IgD-negative memory B cell (primary cell): ENCODE results near the gene CERS2. TPM values are rescaled to one million over a fixed set of nuclear protein-coding genes. Genes with fewer than 3 reads are reported as not detected.

Source experiments
- H3K27ac Mint-ChIP-seq, 3 donors: one replicate each; pipeline ENCODE4 v1.8.0; 2020 to 2022; ENCODE audit warnings: mild to moderate bottlenecking in 3 of 3, mixed read lengths in 3 of 3, moderate library complexity in 1 of 3
- H3K27me3 Mint-ChIP-seq: one replicate; pipeline ENCODE4 v1.8.0; 2021; ENCODE audit warnings: mixed read lengths
- H3K36me3 Mint-ChIP-seq: one replicate; pipeline ENCODE4 v1.8.0; 2020; ENCODE audit warnings: mild to moderate bottlenecking, mixed read lengths
- H3K4me1 Mint-ChIP-seq, 3 donors: one replicate each; pipeline ENCODE4 v1.8.0; 2020 to 2022; ENCODE audit warnings: mixed read lengths in 3 of 3, mild to moderate bottlenecking in 1 of 3
- H3K4me3 Mint-ChIP-seq, 4 donors: one replicate each; pipeline ENCODE4 v1.8.0; 2020 to 2022; ENCODE audit warnings: mild to moderate bottlenecking in 4 of 4, mixed read lengths in 4 of 4, moderate library complexity in 3 of 4
- H3K9me3 Mint-ChIP-seq, 3 donors: one replicate each; pipeline ENCODE4 v1.8.0; 2020 to 2021; ENCODE audit warnings: mixed read lengths in 3 of 3, mild to moderate bottlenecking in 1 of 3
- polyA plus RNA-seq: library from polyadenylated mRNA; unstranded; fragments of 300-500 nt; fragmentation: Illumina TruSeq; gene quantifications from one replicate; pipeline ENCODE4 v1.2.3, GENCODE V29; 2021

Gene CERS2, protein sequence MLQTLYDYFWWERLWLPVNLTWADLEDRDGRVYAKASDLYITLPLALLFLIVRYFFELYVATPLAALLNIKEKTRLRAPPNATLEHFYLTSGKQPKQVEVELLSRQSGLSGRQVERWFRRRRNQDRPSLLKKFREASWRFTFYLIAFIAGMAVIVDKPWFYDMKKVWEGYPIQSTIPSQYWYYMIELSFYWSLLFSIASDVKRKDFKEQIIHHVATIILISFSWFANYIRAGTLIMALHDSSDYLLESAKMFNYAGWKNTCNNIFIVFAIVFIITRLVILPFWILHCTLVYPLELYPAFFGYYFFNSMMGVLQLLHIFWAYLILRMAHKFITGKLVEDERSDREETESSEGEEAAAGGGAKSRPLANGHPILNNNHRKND
- polyA plus RNA-seq, result 110 TPM

DNA sequence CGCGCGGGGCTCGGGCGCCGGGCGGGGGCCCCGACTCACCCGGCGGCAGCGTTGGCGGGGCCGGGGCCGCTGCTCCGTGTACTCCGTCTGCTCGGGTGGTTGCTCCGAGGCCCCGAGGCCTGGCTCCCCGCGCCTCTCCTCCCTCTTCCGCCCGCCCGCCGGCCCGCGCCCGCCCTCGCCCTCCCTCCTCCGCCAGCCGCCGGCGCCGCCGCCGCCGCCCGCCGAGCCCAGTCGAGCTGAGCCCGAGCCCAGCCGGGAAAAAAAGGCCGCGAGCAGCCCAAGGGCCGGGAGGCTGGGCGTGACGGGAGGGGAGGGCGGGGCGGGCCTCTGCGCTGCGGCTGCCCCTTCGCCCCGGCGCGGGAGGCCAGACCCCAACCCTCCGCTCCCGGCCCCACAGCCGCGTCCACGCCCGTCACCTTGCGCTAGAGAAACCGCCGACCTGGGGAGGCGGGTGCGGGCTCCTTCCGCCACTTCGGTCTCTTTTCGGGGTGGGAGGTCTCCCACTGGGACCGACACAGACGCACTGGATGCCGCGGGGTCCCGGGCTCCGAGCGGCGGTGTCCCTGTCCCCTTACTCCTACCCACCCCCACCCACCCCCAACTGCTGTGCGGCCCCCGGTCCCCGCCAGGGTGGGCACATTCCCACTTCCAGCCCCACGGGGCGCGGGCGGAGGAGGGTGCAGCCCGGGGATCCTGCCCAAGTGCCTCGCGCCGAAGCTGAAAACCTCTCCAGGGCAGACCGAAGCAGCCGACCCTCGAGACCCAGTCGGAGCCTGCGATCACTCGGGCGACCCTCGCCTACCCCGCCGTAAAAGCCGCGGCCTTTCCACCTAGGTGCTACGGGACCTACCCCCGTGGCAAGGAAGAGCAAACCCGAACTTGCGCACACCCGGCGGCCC, at the start of gene CERS2:
TSS of gene CERS2 (minus strand) at position 256 of the 899 bp plus-strand sequence. CDS start 5,745 bp downstream, outside the sequence.
- Mint-ChIP-seq H3K9me3 (no peaks in the 10 kb centered on the region), H3K27me3 (no peaks in the 10 kb centered on the region), H3K4me1 (peaks cover 38 to 50% (median 41%) of the 10 kb centered on the region in 3 donors), H3K4me3 (peak within 1 kb of the TSS; percentile 82 to 95 (median 87)), H3K36me3 (no peaks in the 10 kb centered on the region), H3K27ac (peak within 1 kb of the TSS; percentile 71 to 94 (median 92))

DNA sequence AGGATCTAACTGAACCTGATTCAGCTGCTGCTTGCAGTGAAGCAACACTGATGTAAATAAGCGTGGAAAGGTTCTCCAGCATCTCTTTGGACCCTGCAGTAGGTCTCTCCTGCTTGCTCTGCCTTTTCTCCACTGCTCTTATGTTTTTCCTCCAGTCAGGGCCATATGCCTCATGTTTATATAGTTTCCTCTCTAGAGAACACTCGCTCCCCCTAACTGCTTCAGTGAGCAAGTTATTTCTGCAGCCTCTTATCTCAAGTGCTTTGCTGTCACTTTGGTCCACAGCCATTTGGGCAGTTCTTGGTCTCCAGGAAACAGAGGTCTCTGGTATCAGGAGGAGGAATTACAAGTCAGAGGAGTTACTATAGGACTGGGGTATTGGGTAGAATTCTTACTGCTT, 38.9 kb upstream of the CERS2 start:
- H3K4me3 Mint-ChIP-seq, result peak overlapping the region in 1 of 4 donors; percentile 10
- no peaks in the 10 kb centered on the region for H3K36me3 Mint-ChIP-seq
- peak overlapping the region in 1 of 3 donors; percentile 25 for H3K27ac Mint-ChIP-seq
- H3K9me3 Mint-ChIP-seq, result no peaks in the 10 kb centered on the region
- no peaks in the 10 kb centered on the region for H3K27me3 Mint-ChIP-seq
- H3K4me1 Mint-ChIP-seq, result peaks cover 14 to 18% (median 15%) of the 10 kb centered on the region in 3 donors

DNA sequence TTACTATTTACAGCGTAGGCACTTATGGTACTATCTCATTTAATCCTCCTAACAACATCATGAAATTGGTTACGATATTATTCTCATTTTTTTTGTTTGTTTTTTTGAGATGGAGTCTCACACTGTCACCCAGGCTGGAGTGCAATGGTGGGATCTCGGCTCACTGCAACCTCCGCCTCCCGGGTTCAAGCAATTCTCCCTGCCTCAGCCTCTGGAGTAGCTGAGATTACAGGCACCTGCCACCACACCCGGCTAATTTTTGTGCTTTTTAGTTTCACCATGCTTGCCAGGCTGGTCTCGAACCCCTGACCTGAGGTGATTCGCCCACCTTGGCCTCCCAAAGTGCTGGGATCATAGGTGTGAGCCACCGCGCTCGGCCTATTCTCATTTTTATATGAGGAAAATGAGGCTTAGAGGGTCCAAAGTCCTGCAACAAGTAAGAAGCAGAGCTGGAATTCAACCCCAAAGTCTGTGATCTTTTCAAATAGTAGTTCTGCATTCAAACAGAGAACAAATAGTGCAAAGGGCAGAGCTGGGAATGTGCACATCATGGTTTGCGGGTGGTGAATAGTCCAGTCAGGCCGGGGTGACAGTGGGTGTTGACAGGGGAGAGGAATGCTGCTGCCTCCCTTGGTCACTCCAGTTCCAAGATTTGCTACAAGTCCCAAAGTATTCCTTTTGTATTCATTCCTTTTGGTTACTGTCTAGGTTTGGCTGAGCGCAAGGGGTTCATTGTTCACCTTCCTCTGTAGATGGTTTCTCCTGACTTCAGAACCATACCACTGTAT, 38.2 kb upstream of the CERS2 start:
- no peaks in the 10 kb centered on the region for H3K27me3 Mint-ChIP-seq
- peak overlapping the region in 1 of 3 donors; percentile 25 for H3K27ac Mint-ChIP-seq
- H3K36me3 Mint-ChIP-seq, result no peaks in the 10 kb centered on the region
- no peaks in the 10 kb centered on the region for H3K9me3 Mint-ChIP-seq
- peak overlapping the region in 1 of 4 donors; percentile 10 for H3K4me3 Mint-ChIP-seq
- peaks cover 15 to 23% (median 18%) of the 10 kb centered on the region in 3 donors for H3K4me1 Mint-ChIP-seq

DNA sequence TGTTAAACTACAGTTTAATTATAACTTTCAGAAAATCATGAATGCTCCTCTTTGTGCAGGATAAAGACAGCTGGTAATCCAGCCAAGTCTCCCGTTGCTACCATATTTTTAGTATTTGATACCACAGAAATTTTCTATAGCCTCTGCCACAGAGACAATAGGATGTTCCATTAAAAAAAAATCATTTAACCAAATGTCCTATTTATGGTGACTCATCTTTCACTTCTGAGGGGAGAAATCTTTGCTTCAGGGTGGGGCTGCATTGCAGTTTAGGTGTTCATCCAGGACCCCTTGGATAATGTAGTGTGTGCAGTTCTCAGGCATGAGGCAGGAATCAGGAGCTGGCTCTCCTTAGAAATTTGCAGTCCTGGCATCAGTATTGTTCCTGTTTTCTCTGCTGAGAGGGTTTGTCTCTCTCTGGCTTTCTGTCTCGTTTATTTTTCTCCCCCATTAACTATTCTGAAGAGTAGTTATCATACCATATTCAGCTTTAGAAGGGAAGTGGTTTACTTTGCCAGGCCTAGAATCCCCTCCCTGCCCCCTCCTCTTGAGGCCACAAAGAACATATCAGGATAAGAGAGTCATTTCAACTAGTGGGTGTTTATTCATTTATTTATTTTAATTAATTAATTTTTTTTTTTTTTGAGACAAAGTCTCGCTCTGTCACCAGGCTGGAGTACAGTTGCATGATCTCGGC, 36.7 kb upstream of the CERS2 start:
- Mint-ChIP-seq H3K4me3 (no peak overlapping the region), H3K9me3 (no peaks in the 10 kb centered on the region), H3K4me1 (peaks cover 29 to 35% (median 32%) of the 10 kb centered on the region in 3 donors), H3K36me3 (no peaks in the 10 kb centered on the region), H3K27me3 (no peaks in the 10 kb centered on the region), H3K27ac (peak overlapping the region in 2 of 3 donors; percentile 31 to 89)

DNA sequence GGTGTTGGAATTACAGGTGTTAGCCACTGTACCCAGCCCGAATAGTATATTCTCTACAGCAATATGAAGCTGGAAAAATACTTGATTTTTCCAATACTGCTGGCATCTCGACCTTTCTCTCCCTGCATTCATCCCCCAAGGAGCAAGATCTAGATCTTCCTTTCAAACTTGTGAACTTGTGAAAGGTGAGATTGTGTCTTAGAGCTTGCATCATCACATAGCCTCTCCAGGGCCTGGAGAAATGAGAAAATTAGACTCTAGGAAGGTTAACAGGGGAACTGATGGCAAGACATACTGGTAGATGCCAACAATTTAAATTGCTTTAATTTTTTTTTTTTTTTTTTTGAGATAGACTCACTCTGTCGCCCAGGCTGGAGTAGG, 35.7 kb upstream of the CERS2 start:
- peaks cover 38 to 42% (median 40%) of the 10 kb centered on the region in 3 donors for H3K4me1 Mint-ChIP-seq
- H3K27me3 Mint-ChIP-seq, result no peaks in the 10 kb centered on the region
- no peak overlapping the region for H3K27ac Mint-ChIP-seq
- H3K4me3 Mint-ChIP-seq, result peak overlapping the region in 3 of 4 donors; percentile 4 to 67 (median 22)
- no peaks in the 10 kb centered on the region for H3K9me3 Mint-ChIP-seq
- H3K36me3 Mint-ChIP-seq, result no peaks in the 10 kb centered on the region

DNA sequence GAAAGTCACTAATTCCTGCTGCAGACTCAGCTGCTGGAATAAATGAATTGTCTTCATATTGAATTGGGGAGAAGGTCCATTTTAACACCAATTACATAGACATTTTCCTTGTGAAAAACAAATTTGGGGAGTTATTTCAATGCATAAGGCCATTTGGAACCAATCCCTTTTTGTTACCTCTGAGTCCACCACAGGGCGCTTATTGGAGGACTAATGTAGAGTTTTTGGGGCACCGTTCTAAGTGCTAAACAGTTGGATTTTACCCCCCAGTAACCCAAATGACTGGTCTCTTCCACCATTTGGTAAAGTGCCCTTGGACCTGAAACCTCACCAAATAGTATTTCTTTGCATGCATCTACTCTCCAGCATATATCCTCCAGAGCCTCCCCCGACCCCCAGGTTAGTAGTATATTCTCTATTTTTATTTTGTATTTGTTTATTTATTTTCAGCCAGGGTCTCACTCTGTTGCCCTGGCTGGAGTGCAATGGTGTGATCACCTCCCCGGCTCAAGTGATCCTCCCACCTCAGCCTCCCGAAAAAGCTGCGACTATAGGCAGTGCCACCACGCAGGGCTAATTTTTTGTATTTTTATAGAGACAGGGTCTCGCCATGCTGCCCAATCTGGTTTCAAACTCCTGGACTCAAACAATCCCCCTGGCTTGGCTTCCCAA, 35.2 kb upstream of the CERS2 start:
- Mint-ChIP-seq H3K4me1 (peaks cover 40 to 42% (median 40%) of the 10 kb centered on the region in 3 donors), H3K36me3 (no peaks in the 10 kb centered on the region), H3K27ac (peak overlapping the region in 2 of 3 donors; percentile 86 to 98), H3K27me3 (no peaks in the 10 kb centered on the region), H3K9me3 (no peaks in the 10 kb centered on the region), H3K4me3 (peak overlapping the region; percentile 37 to 96 (median 91))

DNA sequence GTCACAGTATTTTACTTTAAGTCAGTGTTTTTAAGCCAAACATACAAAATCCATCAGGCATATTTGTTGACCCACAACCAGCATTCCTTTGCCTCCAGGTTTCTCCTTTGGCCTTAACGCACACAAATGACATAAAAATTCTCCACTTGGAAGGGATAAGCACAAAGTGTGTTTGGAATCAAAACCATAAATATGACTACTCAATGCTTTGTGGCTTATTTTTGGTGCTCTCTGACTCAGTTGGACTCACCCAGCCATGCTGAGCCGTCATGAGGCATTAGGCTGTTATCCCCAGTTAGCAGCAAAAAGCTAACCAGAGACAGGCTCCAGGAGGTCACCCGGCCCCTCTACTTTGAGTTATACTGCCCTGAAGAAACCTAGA, 34.6 kb upstream of the CERS2 start:
- H3K27me3 Mint-ChIP-seq, result no peaks in the 10 kb centered on the region
- no peaks in the 10 kb centered on the region for H3K9me3 Mint-ChIP-seq
- no peaks in the 10 kb centered on the region for H3K36me3 Mint-ChIP-seq
- peak overlapping the region; percentile 86 to 99 (median 98) for H3K27ac Mint-ChIP-seq
- H3K4me1 Mint-ChIP-seq, result peaks cover 40 to 42% (median 42%) of the 10 kb centered on the region in 3 donors
- peak overlapping the region; percentile 87 to 97 (median 96) for H3K4me3 Mint-ChIP-seq

DNA sequence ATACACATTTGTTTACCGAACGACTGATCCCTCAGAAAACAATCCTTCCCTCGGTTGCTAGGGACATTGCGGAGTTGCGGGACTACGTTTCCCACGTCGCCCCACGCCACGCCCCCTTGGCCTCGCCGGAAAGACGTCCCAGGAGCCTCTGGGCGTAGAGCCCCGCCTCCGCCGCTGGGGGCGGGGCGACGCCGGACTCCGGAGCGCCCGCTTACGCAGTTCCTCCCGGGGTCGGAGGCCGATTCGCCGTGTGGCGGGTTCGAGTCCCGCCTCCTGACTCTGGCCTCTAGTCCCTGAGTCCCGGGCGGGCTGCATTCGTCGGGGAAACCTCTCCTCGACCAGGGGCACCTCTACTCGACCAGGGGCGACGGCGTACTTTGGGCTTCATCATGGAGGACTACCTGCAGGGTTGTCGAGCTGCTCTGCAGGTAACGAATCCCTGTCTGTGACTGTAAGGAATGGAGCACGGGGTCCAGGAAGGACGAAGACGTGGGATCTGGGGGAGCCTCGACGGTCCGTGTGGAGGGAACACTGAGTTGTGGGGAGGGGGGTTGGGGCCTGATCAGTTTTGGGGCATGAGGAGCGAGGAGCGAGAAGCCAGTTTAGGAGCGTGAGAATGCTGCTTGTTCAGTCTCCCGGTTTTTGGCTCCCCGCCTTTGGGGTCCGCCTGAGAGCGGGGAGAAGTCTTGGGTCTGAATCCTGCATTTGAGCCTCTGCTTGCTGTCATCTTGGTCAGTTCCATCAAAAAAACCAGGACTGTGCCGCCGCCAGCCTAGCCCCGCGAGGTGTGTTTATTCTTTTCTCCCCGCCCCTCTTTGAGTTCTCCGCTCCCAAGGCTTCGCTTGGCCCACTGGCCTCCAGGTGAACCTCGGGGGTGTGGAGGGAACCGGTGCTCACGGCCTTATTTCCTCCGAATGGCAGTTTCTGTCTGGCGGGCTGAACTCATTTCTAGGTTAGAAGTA, 33.9 kb upstream of the CERS2 start, which contains the start of gene PRUNE1:
TSS of gene PRUNE1 (plus strand) at position 206 of the 962 bp plus-strand sequence. CDS start at position 390, 184 bp downstream.
- no peaks in the 10 kb centered on the region for H3K27me3 Mint-ChIP-seq
- peak within 1 kb of the TSS; percentile 86 to 99 (median 98) for H3K27ac Mint-ChIP-seq
- H3K36me3 Mint-ChIP-seq, result no peaks in the 10 kb centered on the region
- no peaks in the 10 kb centered on the region for H3K9me3 Mint-ChIP-seq
- H3K4me1 Mint-ChIP-seq, result peaks cover 41 to 46% (median 42%) of the 10 kb centered on the region in 3 donors
- peak within 1 kb of the TSS; percentile 87 to 97 (median 96) for H3K4me3 Mint-ChIP-seq

DNA sequence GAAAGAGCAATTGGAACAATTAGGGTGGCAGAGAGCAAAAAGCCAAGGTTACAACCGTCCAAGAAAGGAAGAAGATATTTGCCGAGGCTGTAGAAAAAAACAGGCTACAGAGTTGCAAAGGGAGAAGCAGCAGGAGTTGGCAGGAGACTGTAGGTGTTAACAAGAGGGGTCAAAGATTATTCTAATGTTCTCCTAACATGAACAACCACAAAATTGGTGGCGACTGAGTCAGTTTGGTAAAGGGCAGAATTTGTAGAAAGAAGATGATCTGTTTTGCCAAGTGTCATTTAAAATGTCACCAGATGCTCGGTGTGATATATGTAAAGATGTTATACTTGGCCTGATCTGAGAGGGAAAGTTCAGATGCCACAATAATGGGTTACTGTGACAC, 33.2 kb upstream of the CERS2 start:
- Mint-ChIP-seq H3K9me3 (no peaks in the 10 kb centered on the region), H3K4me1 (peaks cover 42 to 51% (median 43%) of the 10 kb centered on the region in 3 donors), H3K4me3 (peak overlapping the region; percentile 87 to 97 (median 96)), H3K27ac (peak overlapping the region; percentile 86 to 99 (median 98)), H3K36me3 (no peaks in the 10 kb centered on the region), H3K27me3 (no peaks in the 10 kb centered on the region)

DNA sequence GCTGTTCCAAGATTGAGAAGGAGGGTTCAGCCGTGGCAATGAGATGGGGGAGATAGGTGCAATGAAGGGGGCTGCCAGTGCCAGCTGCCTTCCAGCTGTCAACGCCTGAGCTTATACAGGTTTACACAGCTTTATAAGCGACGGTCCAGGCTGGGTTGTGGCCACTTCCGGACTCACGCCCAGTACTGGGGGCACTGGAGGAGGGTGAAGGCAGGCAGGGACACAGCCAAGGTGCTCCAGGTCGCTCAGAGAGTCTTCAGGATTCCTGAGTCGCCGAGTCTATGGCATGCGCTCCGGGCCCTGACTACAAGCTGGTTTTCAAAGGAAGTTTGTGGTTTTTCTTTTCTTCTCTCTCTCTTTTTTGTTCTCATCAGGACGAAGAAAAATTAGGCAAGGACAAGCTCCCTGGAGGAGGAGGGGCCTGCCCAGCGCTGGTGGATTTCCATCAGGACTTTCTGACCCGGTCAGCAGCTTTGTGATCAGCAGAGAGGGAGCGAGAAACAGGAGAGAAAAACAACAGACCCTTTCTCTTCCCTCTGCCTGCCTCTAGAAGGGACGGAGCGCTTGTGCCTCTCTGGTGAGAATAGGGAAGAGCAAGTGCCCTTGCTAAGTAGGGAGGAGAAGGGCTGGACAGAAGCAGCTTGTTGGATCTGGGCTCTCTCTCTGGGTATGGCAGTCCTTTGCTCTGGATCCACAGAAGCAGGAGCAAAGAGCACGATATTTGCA, 31.9 kb upstream of the CERS2 start, which contains the start of gene MINDY1:
TSS of gene MINDY1 (minus strand) at position 576 of the 726 bp plus-strand sequence. CDS start 4,285 bp downstream, outside the sequence.
- H3K4me1 Mint-ChIP-seq, result peaks cover 36 to 51% (median 49%) of the 10 kb centered on the region in 3 donors
- no peaks in the 10 kb centered on the region for H3K9me3 Mint-ChIP-seq
- H3K36me3 Mint-ChIP-seq, result peaks cover 4% of the 10 kb centered on the region
- no peaks in the 10 kb centered on the region for H3K27me3 Mint-ChIP-seq
- H3K27ac Mint-ChIP-seq, result peak within 1 kb of the TSS; percentile 86 to 99 (median 98)
- peak within 1 kb of the TSS; percentile 87 to 97 (median 96) for H3K4me3 Mint-ChIP-seq

DNA sequence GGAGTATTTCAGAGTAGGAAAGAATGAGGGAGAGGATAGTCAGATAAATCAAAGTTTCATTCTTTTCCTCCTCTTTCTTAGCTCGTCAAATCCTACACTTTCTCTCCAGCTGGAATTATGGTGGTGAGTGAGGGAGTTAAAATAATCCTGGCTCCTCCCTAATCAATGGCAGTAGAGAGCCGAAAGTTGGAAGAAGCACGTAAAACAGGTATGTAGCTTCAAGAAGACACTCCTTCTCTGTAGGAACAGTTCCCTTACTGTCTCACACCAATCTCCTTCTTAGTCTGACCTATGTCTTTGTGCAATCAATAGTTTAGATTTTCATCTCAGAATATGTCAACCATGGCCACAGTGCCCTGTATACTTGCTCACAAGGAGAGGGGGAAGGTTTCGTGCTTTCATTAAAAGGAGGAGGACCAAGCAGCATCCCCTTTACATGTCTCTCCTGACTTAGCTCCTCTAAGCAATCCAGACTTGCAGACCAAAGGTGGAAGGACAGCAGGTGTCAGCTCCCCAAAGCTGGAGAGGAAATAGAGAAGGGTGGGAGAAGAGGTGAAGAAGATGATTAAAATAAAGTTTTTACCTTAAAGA, 31.2 kb upstream of the CERS2 start:
- Mint-ChIP-seq H3K27ac (peak overlapping the region; percentile 3 to 99 (median 86)), H3K27me3 (no peaks in the 10 kb centered on the region), H3K4me3 (peak overlapping the region; percentile 87 to 97 (median 94)), H3K36me3 (peaks cover 4% of the 10 kb centered on the region), H3K4me1 (peaks cover 31 to 49% (median 44%) of the 10 kb centered on the region in 3 donors), H3K9me3 (no peaks in the 10 kb centered on the region)
